HFFc6 (cell line): Measurements from ENCODE around the gene ACOT8. TPM values are rescaled to one million over a fixed set of nuclear protein-coding genes. Genes with fewer than 3 reads are reported as not detected.

Experiments used
- DNase-seq: peaks from one replicate; pipeline ENCODE4 v3.0.0-alpha.2; 2018
- H3K27ac Mint-ChIP-seq: 2 replicates; pipeline ENCODE4 v1.8.0; 2020; ENCODE audit warnings: mild to moderate bottlenecking, mixed read lengths
- H3K27me3 Mint-ChIP-seq: 2 replicates; pipeline ENCODE4 v1.8.0; 2021; ENCODE audit warnings: mild to moderate bottlenecking, moderate library complexity, mixed read lengths; ENCODE audit not compliant: insufficient read depth
- H3K36me3 Mint-ChIP-seq: 2 replicates; pipeline ENCODE4 v1.8.0; 2021; ENCODE audit warnings: low read depth, mixed read lengths
- H3K4me1 Mint-ChIP-seq: 2 replicates; pipeline ENCODE4 v1.8.0; 2020; ENCODE audit warnings: low read depth, mixed read lengths
- H3K4me3 Mint-ChIP-seq: 2 replicates; pipeline ENCODE4 v1.8.0; 2020; ENCODE audit warnings: mild to moderate bottlenecking, moderate library complexity, mixed read lengths
- H3K9me3 Mint-ChIP-seq: 2 replicates; pipeline ENCODE4 v1.8.0; 2020; ENCODE audit warnings: mild to moderate bottlenecking, mixed read lengths
- total RNA-seq, 6 experiments: library from RNA; stranded (reverse); fragmentation: NEBNext Ultra II Directional; extraction: Animal tissue kit (Norgen Biotek cat#: 25700); gene quantifications; 2 replicates in 1 of 6; 3 replicates in 5 of 6; pipeline ENCODE4 v1.2.3, GENCODE V29; 2021
- TF ChIP-seq, protein P1 (sequence below): fragments of 200-600 bp; sonication (generic); IDR thresholded peaks from 2 replicates; pipeline ENCODE4 v1.5.0; 2021; ENCODE audit warnings: antibody characterized with exemption, mild to moderate bottlenecking

Gene ACOT8
- total RNA-seq, 6 experiments from 2014 or later = 24.2 to 31.2 (median 26.4) TPM

DNA sequence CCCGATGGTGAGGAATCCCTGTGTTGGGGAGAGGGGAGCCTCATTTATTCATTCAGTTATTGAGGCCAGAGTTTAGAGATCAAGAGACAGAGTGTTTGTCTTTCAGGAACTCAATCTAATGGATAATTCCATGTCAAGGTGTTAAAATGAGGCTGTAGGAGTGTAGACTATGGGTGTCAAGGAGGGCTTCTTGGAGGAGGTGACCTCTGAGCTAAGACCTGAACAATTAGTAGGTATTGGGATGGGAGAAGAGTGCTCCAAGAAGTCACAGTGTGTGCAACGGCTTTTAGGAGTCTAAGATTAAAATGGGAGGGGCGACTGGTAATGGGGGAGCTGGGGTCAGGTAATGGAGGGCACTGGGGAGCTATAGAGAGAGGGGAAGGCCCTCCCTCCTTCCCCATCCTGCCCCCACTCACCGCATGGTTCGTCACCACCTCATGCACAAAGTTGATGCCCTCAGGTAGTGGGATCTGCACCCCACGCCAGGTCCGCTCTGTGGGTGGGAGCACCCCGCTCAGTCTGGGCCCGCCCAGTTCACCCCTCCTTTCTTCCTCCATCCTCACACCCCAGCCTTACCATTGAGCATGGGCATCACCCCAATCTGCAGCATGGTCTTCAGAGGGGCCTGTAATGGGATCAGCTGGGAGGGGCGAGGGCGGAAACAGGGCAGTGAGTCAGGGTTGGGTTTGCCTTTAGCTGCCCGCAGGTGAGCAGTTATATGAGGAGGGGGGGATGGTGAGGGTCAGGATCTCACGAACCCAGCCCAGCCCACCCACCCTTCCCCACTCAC, 42.0 kb upstream of the ACOT8 start:
- Mint-ChIP-seq H3K36me3 (peaks cover 8% of the 10 kb centered on the region; the same call in 1 of the 2 replicates), H3K9me3 (no peaks in the 10 kb centered on the region), H3K27me3 (peaks cover 2% of the 10 kb centered on the region), H3K27ac (no peak overlapping the region), H3K4me3 (no peak overlapping the region), H3K4me1 (peaks cover under 1% of the 10 kb centered on the region; the same call in 1 of the 2 replicates)
- no peak for DNase-seq
- TF ChIP-seq, protein P1, sequence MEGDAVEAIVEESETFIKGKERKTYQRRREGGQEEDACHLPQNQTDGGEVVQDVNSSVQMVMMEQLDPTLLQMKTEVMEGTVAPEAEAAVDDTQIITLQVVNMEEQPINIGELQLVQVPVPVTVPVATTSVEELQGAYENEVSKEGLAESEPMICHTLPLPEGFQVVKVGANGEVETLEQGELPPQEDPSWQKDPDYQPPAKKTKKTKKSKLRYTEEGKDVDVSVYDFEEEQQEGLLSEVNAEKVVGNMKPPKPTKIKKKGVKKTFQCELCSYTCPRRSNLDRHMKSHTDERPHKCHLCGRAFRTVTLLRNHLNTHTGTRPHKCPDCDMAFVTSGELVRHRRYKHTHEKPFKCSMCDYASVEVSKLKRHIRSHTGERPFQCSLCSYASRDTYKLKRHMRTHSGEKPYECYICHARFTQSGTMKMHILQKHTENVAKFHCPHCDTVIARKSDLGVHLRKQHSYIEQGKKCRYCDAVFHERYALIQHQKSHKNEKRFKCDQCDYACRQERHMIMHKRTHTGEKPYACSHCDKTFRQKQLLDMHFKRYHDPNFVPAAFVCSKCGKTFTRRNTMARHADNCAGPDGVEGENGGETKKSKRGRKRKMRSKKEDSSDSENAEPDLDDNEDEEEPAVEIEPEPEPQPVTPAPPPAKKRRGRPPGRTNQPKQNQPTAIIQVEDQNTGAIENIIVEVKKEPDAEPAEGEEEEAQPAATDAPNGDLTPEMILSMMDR = no peak

DNA sequence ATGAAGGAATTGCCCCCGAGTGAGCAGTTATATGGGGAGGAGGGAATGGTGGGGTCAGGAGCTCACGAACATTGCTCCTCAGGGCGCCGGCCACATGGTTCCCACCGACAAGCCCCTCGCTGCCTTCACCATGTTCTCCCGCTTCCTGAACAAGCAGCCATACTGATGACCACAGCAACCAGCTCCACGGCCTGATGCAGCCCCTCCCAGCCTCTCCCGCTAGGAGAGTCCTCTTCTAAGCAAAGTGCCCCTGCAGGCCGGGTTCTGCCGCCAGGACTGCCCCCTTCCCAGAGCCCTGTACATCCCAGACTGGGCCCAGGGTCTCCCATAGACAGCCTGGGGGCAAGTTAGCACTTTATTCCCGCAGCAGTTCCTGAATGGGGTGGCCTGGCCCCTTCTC, 41.1 kb upstream of the ACOT8 start:
- peaks cover 8% of the 10 kb centered on the region for H3K4me1 Mint-ChIP-seq
- TF ChIP-seq, protein P1 = no peak
- peaks cover 8% of the 10 kb centered on the region; the same call in 1 of the 2 replicates for H3K36me3 Mint-ChIP-seq
- H3K4me3 Mint-ChIP-seq = no peak overlapping the region
- H3K27ac Mint-ChIP-seq = no peak overlapping the region
- H3K27me3 Mint-ChIP-seq = peaks cover 2% of the 10 kb centered on the region
- H3K9me3 Mint-ChIP-seq = no peaks in the 10 kb centered on the region
- no peak for DNase-seq

DNA sequence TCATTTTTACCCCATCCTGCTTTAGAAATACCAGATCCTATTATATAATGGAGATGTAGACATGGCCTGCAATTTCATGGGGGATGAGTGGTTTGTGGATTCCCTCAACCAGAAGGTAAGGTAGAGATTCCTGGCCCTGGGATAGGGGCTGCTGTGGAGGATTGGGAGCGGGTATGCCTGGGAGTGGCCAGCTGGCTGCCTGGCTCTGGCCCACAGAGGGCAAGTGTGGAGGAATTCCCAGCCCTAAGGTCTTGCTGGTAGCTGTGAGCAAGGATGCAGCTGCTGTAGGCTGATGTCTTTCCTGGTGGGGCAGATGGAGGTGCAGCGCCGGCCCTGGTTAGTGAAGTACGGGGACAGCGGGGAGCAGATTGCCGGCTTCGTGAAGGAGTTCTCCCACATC, 40.5 kb upstream of the ACOT8 start:
- Mint-ChIP-seq H3K36me3 (peaks cover 8% of the 10 kb centered on the region; the same call in 1 of the 2 replicates), H3K9me3 (no peaks in the 10 kb centered on the region), H3K4me1 (peaks cover 9% of the 10 kb centered on the region), H3K27ac (no peak overlapping the region), H3K4me3 (no peak overlapping the region), H3K27me3 (peaks cover under 1% of the 10 kb centered on the region)
- no peak for DNase-seq
- TF ChIP-seq, protein P1 = no peak

DNA sequence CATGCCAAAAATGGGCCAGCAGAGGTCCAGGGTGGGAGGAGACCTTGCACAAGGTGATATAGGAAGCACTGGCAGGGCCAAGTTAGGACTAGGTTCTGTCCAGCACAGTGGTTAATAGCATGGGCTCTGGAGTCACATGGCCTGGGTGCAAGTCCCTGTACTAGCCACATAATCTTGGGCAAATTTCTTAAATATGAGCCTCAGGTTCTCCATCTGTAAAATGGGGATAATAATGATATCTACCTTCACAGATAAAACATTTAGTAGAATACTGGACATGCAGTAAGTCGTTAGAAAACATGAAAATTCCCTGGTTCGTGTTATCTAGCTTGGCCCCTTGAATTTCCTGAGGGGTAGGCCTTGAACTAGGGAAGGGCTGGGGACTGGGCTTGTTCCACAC, 40.1 kb upstream of the ACOT8 start:
- peaks cover 8% of the 10 kb centered on the region; the same call in 1 of the 2 replicates for H3K36me3 Mint-ChIP-seq
- TF ChIP-seq, protein P1 = no peak

DNA sequence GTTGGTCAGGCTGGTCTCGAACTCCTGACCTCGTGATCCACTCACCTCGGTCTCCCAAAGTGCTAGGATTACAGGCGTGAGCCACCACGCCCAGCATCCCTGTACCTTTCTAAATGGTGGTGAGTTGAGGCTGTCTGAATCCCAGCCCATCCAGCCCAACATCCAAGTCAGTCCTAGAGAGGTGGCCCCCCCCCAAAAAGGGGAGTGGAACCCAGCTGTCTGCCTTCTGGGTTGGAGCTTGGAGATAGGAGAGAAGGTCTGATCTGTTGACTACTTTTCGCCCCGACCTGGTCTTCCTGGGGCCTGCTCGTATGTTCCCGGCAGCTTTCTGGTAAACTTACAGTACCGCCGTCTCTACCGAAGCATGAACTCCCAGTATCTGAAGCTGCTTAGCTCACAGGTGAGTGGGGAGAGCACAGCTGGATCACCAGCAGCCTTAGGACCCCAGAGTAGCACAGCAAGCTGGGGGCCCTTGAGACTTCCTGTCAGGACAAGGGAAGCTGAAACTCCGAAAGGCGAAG, 39.5 kb upstream of the ACOT8 start:
- Mint-ChIP-seq H3K9me3 (no peaks in the 10 kb centered on the region), H3K36me3 (peaks cover 8% of the 10 kb centered on the region; the same call in 1 of the 2 replicates), H3K4me3 (no peak overlapping the region), H3K4me1 (peaks cover 18% of the 10 kb centered on the region), H3K27me3 (peaks cover 2% of the 10 kb centered on the region), H3K27ac (no peak overlapping the region)
- TF ChIP-seq, protein P1 = no peak
- no peak for DNase-seq

More for the DNA sequence above, 40.1 kb upstream of the ACOT8 start:
- no peak overlapping the region for H3K27ac Mint-ChIP-seq
- no peaks in the 10 kb centered on the region; the same call in none of the 2 replicates for H3K27me3 Mint-ChIP-seq
- H3K4me1 Mint-ChIP-seq = peaks cover 13% of the 10 kb centered on the region
- no peak for DNase-seq
- H3K4me3 Mint-ChIP-seq = no peak overlapping the region
- H3K9me3 Mint-ChIP-seq = no peaks in the 10 kb centered on the region
